GM13976 (cell line): ENCODE data around the gene CHAT.

Experiments used
- DNase-seq: peaks from one replicate; pipeline ENCODE4 v3.0.0; 2012; ENCODE audit warnings: low spot score
- in situ Hi-C: fragments of 300-500 bp; cut with MboI; formaldehyde crosslinking; loops from one replicate; pipeline ENCODE4 v1.12.0; 2022; ENCODE audit warnings: low sequenced_read_pairs, mixed read lengths, inconsistent platforms; ENCODE audit not compliant: unreplicated experiment
- TF ChIP-seq, protein P1 (sequence below): IDR thresholded peaks from 2 replicates; pipeline ENCODE4 v1.5.1; 2012; ENCODE audit warnings: borderline replicate concordance, mild to moderate bottlenecking; ENCODE audit not compliant: insufficient read depth; ENCODE audit errors: extremely low read depth, missing control alignments, control extremely low read depth

CHAT gene

DNA sequence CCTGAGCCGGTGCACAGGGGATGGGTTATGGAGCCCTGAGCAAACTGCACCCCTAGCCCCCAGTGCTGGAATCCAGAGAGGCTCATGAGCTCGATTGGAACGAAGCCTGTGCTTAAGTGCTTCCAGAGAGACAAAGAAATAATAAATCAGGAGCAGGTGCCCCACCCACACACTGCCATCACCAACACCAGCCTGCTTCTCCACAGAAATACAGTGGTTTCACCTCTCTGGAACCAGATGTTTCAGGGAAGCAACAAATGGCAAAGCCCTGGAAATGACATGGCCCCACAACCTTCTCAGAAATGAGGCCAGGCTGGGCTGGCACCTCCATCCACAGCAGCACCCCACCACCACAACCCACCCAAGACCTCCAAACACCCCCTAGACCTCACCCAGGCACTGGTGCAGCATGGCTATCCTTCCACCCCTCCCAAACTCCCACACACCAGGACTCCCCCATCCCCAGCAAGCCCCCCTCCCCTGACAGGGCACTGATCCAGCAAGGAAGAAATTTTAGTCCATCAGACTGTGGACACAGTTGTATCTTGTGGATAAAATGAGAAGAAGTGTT is 7.8 kb upstream of the CHAT start:
- TF ChIP-seq, protein P1, sequence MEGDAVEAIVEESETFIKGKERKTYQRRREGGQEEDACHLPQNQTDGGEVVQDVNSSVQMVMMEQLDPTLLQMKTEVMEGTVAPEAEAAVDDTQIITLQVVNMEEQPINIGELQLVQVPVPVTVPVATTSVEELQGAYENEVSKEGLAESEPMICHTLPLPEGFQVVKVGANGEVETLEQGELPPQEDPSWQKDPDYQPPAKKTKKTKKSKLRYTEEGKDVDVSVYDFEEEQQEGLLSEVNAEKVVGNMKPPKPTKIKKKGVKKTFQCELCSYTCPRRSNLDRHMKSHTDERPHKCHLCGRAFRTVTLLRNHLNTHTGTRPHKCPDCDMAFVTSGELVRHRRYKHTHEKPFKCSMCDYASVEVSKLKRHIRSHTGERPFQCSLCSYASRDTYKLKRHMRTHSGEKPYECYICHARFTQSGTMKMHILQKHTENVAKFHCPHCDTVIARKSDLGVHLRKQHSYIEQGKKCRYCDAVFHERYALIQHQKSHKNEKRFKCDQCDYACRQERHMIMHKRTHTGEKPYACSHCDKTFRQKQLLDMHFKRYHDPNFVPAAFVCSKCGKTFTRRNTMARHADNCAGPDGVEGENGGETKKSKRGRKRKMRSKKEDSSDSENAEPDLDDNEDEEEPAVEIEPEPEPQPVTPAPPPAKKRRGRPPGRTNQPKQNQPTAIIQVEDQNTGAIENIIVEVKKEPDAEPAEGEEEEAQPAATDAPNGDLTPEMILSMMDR: no peak
- DNase-seq: no peak
- in situ Hi-C loops: no loop called here

DNA sequence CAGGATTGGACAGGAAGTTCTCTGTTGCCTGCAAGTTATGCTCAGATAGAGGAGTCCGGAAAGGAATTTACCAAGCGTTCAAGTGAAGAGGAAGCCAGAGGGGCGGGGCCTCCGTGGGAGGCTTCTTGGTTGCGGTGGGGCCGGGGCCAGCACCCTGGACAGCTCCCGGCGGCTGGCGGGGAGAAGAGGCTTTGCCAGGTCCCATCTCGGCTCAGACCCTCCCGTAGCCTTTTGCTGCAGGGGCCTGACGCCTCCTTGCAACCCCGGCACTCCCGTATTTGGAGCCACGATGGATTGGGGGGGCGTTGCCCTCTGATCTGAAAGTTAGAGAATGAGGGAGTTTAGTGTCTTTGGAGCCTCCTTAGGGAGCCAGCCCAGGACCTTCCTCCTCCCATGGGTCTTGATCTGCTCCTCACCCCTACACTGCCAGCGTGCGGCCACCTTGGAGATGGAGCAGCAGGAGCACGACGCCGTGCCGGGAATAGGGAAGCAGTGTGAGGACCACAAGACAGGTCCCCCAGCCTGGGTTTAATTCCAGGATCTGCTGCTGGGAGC is 6.8 kb upstream of the CHAT start:
- in situ Hi-C loops: no loop called here
- peak; percentile 90 for DNase-seq
- TF ChIP-seq, protein P1: no peak

GRCh38 chr10:49608166-49609005 is 5.5 kb upstream of the CHAT start:
- DNase-seq: no peak
- in situ Hi-C loops: no loop called here
- TF ChIP-seq, protein P1: no peak

GRCh38 chr10:49609006-49609282 is 4.9 kb upstream of the CHAT start:
- DNase-seq: no peak
- TF ChIP-seq, protein P1: no peak

GRCh38 chr10:49609283-49610113 is 4.3 kb upstream of the CHAT start:
- in situ Hi-C loops: no loop called here
- DNase-seq: no peak
- TF ChIP-seq, protein P1: no peak

More at GRCh38 chr10:49609006-49609282, 4.9 kb upstream of the CHAT start:
- in situ Hi-C loops: no loop called here

- TF ChIP-seq, protein P1: no peak
- in situ Hi-C loops: no loop called here
- no peak for DNase-seq
These were observed 3.8 kb upstream of the CHAT start, which contains the start of gene SLC18A3 for GRCh38 chr10:49610114-49610457. Gene SLC18A3, plus strand, starts transcription at chr10:49610310. Its CDS starts 431 bp downstream, at chr10:49610741.
